Measurements from ENCODE around the gene AP5S1.

The AP5S1 gene

GRCh38 chr20:3869839-3870634 is 49.7 kb downstream of the AP5S1 start:
- no peak overlapping the region for H3K9ac ChIP-seq (ENCODE audit: low read length)
- H3K9me3 ChIP-seq (ENCODE audit: low read length) = no peaks in the 10 kb centered on the region
- H3K4me1 ChIP-seq (ENCODE audit: insufficient read depth, low read length) = peaks cover 5% of the 10 kb centered on the region
- no peaks in the 10 kb centered on the region for H3K27me3 ChIP-seq (ENCODE audit: control insufficient read depth in 1 of 2, insufficient read depth in 2 of 2, low read length in 2 of 2)
- no peak overlapping the region for H3K4me3 ChIP-seq (ENCODE audit: low read depth in 1 of 2, low read length in 2 of 2)
- no peak overlapping the region for H3K27ac ChIP-seq (ENCODE audit: low read depth, low read length)
- H3K36me3 ChIP-seq (ENCODE audit: insufficient read depth, low read length) = peaks cover 36% of the 10 kb centered on the region

- Histone ChIP-seq H3K9me3 (ENCODE audit: low read length) (no peaks in the 10 kb centered on the region), H3K9ac (ENCODE audit: low read length) (no peak overlapping the region), H3K36me3 (ENCODE audit: insufficient read depth, low read length) (peaks cover 20% of the 10 kb centered on the region), H3K4me1 (ENCODE audit: insufficient read depth, low read length) (peaks cover 5% of the 10 kb centered on the region), H3K27me3 (ENCODE audit: control insufficient read depth in 1 of 2, insufficient read depth in 2 of 2, low read length in 2 of 2) (no peaks in the 10 kb centered on the region), H3K4me3 (ENCODE audit: low read depth in 1 of 2, low read length in 2 of 2) (no peak overlapping the region), H3K27ac (ENCODE audit: low read depth, low read length) (no peak overlapping the region)
Observed at GRCh38 chr20:3871550-3872265, 51.4 kb downstream of the AP5S1 start.

GRCh38 chr20:3873507-3873906 is 53.2 kb downstream of the AP5S1 start:
- H3K27ac ChIP-seq (ENCODE audit: low read depth, low read length) = no peak overlapping the region
- peaks cover 17% of the 10 kb centered on the region for H3K36me3 ChIP-seq (ENCODE audit: insufficient read depth, low read length)
- no peak overlapping the region for H3K9ac ChIP-seq (ENCODE audit: low read length)
- no peaks in the 10 kb centered on the region for H3K9me3 ChIP-seq (ENCODE audit: low read length)
- H3K4me1 ChIP-seq (ENCODE audit: insufficient read depth, low read length) = peaks cover 5% of the 10 kb centered on the region
- H3K27me3 ChIP-seq (ENCODE audit: control insufficient read depth in 1 of 2, insufficient read depth in 2 of 2, low read length in 2 of 2) = no peaks in the 10 kb centered on the region
- no peak overlapping the region for H3K4me3 ChIP-seq (ENCODE audit: low read depth in 1 of 2, low read length in 2 of 2)

DNA sequence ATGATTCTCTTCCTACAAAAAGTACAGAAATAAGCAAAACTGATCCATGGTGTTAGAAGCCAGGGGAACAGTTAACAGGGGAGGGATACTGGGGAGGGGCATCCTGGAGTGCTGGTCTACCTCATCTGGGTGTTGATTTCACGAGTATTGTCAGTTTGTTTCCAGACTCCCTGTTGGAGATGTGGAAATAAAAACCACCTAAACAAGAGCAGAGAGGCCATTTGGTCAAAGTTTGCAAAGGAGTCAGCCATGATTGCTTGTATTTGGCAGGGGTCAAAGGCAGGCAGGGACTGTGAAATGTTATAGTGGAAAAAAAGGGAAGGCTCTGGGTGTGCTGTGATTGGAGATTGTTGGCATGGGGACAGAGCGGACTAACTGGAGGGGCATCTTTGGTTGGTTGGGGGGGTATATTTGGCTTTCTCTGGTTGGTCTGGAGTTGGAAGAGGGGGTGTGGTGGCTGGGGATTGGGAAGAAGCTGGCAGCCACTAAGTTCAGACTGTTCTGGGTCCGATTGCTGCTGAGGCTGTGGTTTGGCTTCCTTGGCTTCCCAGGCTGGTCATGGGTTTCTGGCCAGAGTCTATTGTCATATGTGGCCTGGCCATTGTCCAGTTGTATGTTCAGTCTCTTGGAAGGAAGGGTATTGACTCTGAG is 54.0 kb downstream of the AP5S1 start:
- H3K27me3 ChIP-seq (ENCODE audit: control insufficient read depth in 1 of 2, insufficient read depth in 2 of 2, low read length in 2 of 2) = no peaks in the 10 kb centered on the region
- no peaks in the 10 kb centered on the region for H3K9me3 ChIP-seq (ENCODE audit: low read length)
- no peak overlapping the region for H3K9ac ChIP-seq (ENCODE audit: low read length)
- no peak overlapping the region for H3K4me3 ChIP-seq (ENCODE audit: low read depth in 1 of 2, low read length in 2 of 2)
- H3K27ac ChIP-seq (ENCODE audit: low read depth, low read length) = no peak overlapping the region
- H3K36me3 ChIP-seq (ENCODE audit: insufficient read depth, low read length) = peaks cover 17% of the 10 kb centered on the region
- H3K4me1 ChIP-seq (ENCODE audit: insufficient read depth, low read length) = peaks cover 5% of the 10 kb centered on the region

GRCh38 chr20:3875378-3875974 is 55.1 kb downstream of the AP5S1 start:
- peaks cover 5% of the 10 kb centered on the region for H3K4me1 ChIP-seq (ENCODE audit: insufficient read depth, low read length)
- H3K36me3 ChIP-seq (ENCODE audit: insufficient read depth, low read length) = peaks cover 17% of the 10 kb centered on the region

GRCh38 chr20:3876000-3876399 is 55.7 kb downstream of the AP5S1 start:
- Histone ChIP-seq H3K36me3 (ENCODE audit: insufficient read depth, low read length) (peaks cover 17% of the 10 kb centered on the region), H3K9ac (ENCODE audit: low read length) (no peak overlapping the region), H3K27me3 (ENCODE audit: control insufficient read depth in 1 of 2, insufficient read depth in 2 of 2, low read length in 2 of 2) (no peaks in the 10 kb centered on the region), H3K9me3 (ENCODE audit: low read length) (no peaks in the 10 kb centered on the region), H3K27ac (ENCODE audit: low read depth, low read length) (no peak overlapping the region), H3K4me3 (ENCODE audit: low read depth in 1 of 2, low read length in 2 of 2) (no peak overlapping the region), H3K4me1 (ENCODE audit: insufficient read depth, low read length) (peaks cover 5% of the 10 kb centered on the region)

More at GRCh38 chr20:3875378-3875974, 55.1 kb downstream of the AP5S1 start:
- Histone ChIP-seq H3K9ac (ENCODE audit: low read length) (no peak overlapping the region), H3K27ac (ENCODE audit: low read depth, low read length) (no peak overlapping the region), H3K27me3 (ENCODE audit: control insufficient read depth in 1 of 2, insufficient read depth in 2 of 2, low read length in 2 of 2) (no peaks in the 10 kb centered on the region), H3K9me3 (ENCODE audit: low read length) (no peaks in the 10 kb centered on the region), H3K4me3 (ENCODE audit: low read depth in 1 of 2, low read length in 2 of 2) (no peak overlapping the region)

DNA sequence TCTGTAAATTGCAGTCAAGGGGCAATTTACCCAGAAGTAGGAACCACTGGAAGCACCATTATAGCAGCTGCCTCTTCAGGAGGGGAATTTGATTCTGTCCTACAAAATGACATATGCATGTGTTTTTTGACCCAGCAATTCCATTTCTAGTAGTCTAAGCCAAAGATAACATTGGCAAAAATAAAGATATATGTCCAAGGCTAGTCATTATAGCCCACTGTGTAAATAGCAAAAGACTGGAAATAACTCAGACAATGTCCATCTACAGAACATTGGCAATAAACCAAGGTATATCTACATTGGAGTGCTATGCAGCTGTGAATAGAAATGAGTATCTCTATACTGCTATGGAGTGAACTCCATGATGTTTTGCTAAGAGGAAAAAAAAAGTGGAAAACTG is 56.3 kb downstream of the AP5S1 start:
- Histone ChIP-seq H3K27me3 (ENCODE audit: control insufficient read depth in 1 of 2, insufficient read depth in 2 of 2, low read length in 2 of 2) (no peaks in the 10 kb centered on the region), H3K9me3 (ENCODE audit: low read length) (no peaks in the 10 kb centered on the region), H3K4me3 (ENCODE audit: low read depth in 1 of 2, low read length in 2 of 2) (no peak overlapping the region), H3K36me3 (ENCODE audit: insufficient read depth, low read length) (peaks cover 13% of the 10 kb centered on the region), H3K9ac (ENCODE audit: low read length) (no peak overlapping the region), H3K4me1 (ENCODE audit: insufficient read depth, low read length) (peaks cover 3% of the 10 kb centered on the region), H3K27ac (ENCODE audit: low read depth, low read length) (no peak overlapping the region)
